Stimulated activated CD4-positive, alpha-beta T cell treated with anti-CD3 and anti-CD28 coated beads, Interleukin-1b, Interleukin-23, amount 100 ng/mL, for 4 hours (primary cell): ENCODE data around the gene ZCCHC24.

Experiments
- DNase-seq, 2 donors: peaks; one replicate each; pipeline ENCODE4 v3.0.0-alpha.2; 2020; ENCODE audit warnings: low read depth in 2 of 2

The ZCCHC24 gene

GRCh38 chr10:79431428-79431827 lies 14.0 kb downstream of the ZCCHC24 start:
- DNase-seq = no peak

GRCh38 chr10:79430936-79431335 lies 14.5 kb downstream of the ZCCHC24 start:
- no peak for DNase-seq

- no peak for DNase-seq
Measured at GRCh38 chr10:79430325-79430905, 15.0 kb downstream of the ZCCHC24 start.

- DNase-seq = no peak
Measured at GRCh38 chr10:79429751-79430150, 15.7 kb downstream of the ZCCHC24 start.

GRCh38 chr10:79427965-79428364 lies 17.5 kb downstream of the ZCCHC24 start:
- DNase-seq = no peak

GRCh38 chr10:79425074-79425532 lies 20.3 kb downstream of the ZCCHC24 start:
- no peak for DNase-seq

- DNase-seq = no peak
Measured at GRCh38 chr10:79424221-79425073, 21.0 kb downstream of the ZCCHC24 start.

GRCh38 chr10:79422178-79422892 lies 23.1 kb downstream of the ZCCHC24 start:
- DNase-seq = no peak

GRCh38 chr10:79420974-79421688 lies 24.3 kb downstream of the ZCCHC24 start:
- DNase-seq = no peak

GRCh38 chr10:79418886-79419595 lies 26.4 kb downstream of the ZCCHC24 start:
- no peak for DNase-seq

GRCh38 chr10:79418274-79418673 lies 27.1 kb downstream of the ZCCHC24 start:
- DNase-seq = no peak

GRCh38 chr10:79417731-79418130 lies 27.7 kb downstream of the ZCCHC24 start:
- DNase-seq = no peak

- no peak for DNase-seq
Measured at GRCh38 chr10:79417266-79417665, 28.2 kb downstream of the ZCCHC24 start.

- no peak for DNase-seq
Measured at GRCh38 chr10:79416578-79417255, 28.7 kb downstream of the ZCCHC24 start.

- DNase-seq = no peak
Measured at GRCh38 chr10:79415736-79416577, 29.5 kb downstream of the ZCCHC24 start.

- no peak for DNase-seq
Measured at GRCh38 chr10:79414714-79415113, 30.7 kb downstream of the ZCCHC24 start.

- no peak for DNase-seq
Measured at GRCh38 chr10:79413196-79413595, 32.2 kb downstream of the ZCCHC24 start.

GRCh38 chr10:79412516-79412915 lies 32.9 kb downstream of the ZCCHC24 start:
- DNase-seq = no peak

GRCh38 chr10:79411546-79412495 lies 33.6 kb downstream of the ZCCHC24 start:
- no peak for DNase-seq
